HCT116 (cell line): ENCODE results near the gene FLT3.

Source experiments
- CTCF ChIP-seq, 3 experiments: fragments of 200-600 bp in 1 of 3; sonication (generic) in 1 of 3; IDR thresholded peaks in 2 of 3; conservative IDR thresholded peaks in 1 of 3; 2 replicates each; pipeline ENCODE4 v1.5.1; 2012 to 2017; ENCODE audit warnings: low read depth in 2 of 3, low read length in 2 of 3, antibody characterized with exemption in 1 of 3, borderline replicate concordance in 1 of 3, control low read depth in 1 of 3, mild to moderate bottlenecking in 1 of 3, mixed read lengths in 1 of 3, mixed run types in 1 of 3, moderate library complexity in 1 of 3; ENCODE audit not compliant: insufficient read depth in 1 of 3
- JUND ChIP-seq: IDR thresholded peaks from 2 replicates; pipeline ENCODE4 v1.6.1; 2012

GRCh38 chr13:28056426-28056825 lies 44.0 kb downstream of the FLT3 start:
- TF ChIP-seq JUND, result no peak
- TF ChIP-seq CTCF (IDR thresholded peaks at IDR 0.05 in 2 of 3, conservative IDR thresholded peaks at IDR 0.05 in 1 of 3; ENCODE audit: borderline replicate concordance in 1 of 3, insufficient read depth in 1 of 3, low read depth in 2 of 3, low read length in 2 of 3), result no peak
